ENCODE results near the gene PPIF.
A peak's percentile ranks its signal among the peaks of the same experiment; 100 is the strongest.

PPIF gene

GRCh38 chr10:79387466-79387973 is 40.3 kb downstream of the PPIF start:
- no peak for DNase-seq (ENCODE audit: low read depth)

- DNase-seq (ENCODE audit: low read depth) = no peak
Observed at GRCh38 chr10:79387974-79388850, 40.9 kb downstream of the PPIF start.

- no peak for DNase-seq (ENCODE audit: low read depth)
Observed at GRCh38 chr10:79390057-79390456, 42.8 kb downstream of the PPIF start.

DNA sequence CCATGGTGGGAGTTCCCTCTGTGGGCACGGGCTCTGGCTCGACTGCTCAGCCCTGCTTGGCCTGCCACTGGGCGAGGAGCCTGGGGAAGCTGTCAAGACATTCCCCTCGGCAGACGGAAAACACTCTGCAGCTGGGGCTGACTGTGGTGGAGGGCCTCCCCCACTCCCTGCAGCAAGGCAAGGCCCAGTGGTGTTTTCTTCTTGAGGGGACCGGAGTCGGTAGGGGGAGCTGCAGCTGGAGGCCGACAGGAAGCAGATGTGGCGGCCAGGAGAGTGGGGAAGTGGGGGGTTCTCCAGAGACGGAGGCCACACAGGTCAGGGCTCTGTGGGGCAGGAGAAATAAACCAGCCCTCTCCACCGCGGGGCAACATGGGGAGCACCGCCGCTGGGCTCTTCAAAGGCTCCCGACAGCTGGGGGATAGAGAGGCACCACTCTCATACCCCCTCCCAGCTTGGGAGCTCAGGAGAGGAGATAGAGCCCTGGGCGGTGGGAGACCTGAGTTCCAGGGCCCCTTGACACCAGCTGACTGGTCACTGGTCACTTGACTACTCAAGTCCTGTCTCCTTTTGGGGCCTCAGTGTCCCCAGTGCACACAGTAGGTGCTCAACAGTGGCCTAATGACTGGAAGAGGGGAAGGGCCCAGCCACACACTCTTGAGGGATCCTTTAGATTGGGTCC is 43.4 kb downstream of the PPIF start:
- no peak for DNase-seq (ENCODE audit: low read depth)

DNA sequence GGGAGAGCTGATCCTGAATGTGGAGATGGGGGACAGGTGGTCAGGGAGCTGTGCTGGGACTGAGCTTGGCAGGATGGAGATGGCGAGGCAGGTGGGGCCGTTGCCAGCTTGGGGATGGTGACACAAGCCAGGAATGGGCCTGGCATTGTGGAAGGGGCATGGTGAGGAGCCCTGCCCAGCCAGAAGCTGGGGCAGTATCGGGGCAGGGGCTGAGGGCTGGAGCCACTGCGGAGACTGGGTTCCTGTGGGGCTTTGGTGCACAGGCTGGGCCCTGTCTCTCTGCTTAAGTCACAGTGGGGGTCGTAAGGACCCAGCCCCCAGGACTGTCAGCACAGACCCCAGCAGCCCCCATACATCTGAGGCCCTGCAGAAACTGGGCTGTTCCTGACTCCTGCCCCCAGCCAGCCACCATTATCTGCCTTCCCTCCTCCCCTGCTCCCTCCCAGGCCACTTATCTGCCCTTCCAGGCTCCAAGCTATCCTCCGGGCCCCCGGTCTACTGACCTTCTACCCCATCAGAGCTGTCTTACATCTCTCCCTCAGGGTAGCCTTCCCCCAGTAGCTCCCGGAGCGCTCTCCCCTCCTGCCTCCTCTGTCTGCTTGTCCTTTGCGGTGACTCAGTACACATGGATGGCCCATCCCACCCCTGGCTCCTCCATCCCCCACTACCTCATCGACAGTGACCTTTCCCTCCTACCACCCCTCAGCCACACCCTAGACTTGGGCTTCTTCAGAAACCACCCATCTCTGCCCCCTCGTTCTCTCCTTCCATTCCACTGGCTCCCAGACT is 44.2 kb downstream of the PPIF start:
- DNase-seq (ENCODE audit: low read depth) = no peak

GRCh38 chr10:79392020-79392398 is 44.7 kb downstream of the PPIF start:
- no peak for DNase-seq (ENCODE audit: low read depth)

GRCh38 chr10:79392506-79393176 is 45.4 kb downstream of the PPIF start:
- no peak for DNase-seq (ENCODE audit: low read depth)

DNA sequence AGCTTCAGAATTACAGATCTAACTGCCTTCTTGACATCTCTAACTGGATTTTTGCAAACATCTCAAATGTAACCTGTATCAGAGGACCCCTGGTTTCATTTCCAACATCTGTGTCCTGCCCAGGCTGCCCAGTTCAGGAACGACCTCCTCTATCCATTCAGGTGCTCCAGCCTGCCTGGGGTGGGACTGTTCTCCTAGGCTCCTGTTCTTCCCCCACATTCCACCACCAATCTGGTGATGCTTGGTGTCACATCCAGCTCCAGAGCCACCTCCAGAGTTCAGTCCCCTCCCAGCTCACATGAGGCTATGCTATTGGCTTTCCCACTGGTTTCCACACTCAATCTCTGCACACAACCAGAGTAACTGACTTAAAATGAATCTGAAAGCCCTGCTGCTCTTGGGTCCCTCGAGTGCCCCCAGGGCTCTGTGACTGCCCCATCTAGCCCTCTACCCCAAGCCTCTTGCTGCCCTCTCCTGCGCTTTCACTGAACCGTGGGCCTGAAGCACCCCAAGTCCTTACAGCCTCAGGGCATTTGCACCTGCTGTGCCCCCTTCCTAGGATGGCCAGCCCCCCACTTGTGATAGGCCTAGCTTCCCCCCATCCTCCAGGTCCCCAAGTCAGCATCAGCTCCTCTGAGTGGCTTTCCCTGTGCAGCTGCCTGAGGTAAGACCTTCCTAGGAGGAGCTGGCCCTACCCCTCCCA is 46.1 kb downstream of the PPIF start:
- DNase-seq (ENCODE audit: low read depth) = no peak

GRCh38 chr10:79393924-79394610 is 46.8 kb downstream of the PPIF start:
- no peak for DNase-seq (ENCODE audit: low read depth)

GRCh38 chr10:79394664-79395063 is 47.4 kb downstream of the PPIF start:
- DNase-seq (ENCODE audit: low read depth) = no peak

- DNase-seq (ENCODE audit: low read depth) = no peak
Observed at GRCh38 chr10:79396520-79396919, 49.3 kb downstream of the PPIF start.

GRCh38 chr10:79397051-79397450 is 49.8 kb downstream of the PPIF start:
- no peak for DNase-seq (ENCODE audit: low read depth)

- no peak for DNase-seq (ENCODE audit: low read depth)
Observed at GRCh38 chr10:79397575-79398303, 50.5 kb downstream of the PPIF start.

DNA sequence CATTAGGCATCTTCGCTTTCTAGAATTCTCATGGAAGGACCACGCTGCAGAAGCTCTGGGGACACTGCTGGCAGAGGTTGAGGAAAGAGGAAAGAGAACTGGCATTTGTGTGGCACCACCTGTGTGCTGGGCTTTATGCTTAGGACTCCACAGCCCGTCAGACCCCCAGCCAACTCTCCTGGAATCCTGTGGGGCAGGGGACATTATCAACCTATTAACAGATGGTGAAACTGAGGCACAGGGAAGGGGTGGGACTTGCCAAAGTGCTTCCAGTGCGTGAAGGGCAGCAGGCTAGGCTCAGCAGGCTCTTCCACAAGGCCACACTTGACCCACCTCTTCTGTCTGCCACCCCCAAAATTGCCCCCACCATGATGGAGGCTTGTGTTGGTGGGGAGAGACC is 51.4 kb downstream of the PPIF start:
- DNase-seq (ENCODE audit: low read depth) = no peak

DNA sequence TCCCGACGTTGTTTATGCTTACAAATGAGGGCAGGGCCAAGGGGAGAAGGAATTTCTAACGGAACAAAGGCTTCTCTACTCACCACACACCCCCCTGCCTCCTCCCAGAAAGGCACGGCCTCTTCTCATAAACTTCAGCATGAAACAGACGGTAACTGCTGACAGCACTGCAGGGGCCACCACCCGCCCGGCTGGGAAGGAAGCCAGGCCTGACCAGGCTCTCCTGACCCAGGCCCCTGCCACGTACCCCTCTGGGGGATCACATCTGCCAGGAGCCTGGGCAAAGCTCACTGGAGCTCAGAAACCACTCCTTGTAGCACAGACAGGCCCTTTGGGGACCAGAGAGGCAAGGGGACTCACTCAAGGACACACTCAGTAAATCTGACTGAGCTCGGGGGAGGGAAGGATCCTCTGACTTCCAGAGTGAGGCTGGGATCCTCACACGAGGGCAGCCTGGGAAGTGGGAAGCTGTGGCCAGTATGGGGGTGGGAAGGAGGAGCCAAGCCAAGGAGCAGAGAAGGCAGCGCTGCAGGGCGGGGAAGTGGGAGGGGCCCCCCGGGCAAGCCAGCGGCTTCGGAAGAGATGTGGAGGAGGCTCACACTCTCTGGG is 52.1 kb downstream of the PPIF start:
- no peak for DNase-seq (ENCODE audit: low read depth)

DNA sequence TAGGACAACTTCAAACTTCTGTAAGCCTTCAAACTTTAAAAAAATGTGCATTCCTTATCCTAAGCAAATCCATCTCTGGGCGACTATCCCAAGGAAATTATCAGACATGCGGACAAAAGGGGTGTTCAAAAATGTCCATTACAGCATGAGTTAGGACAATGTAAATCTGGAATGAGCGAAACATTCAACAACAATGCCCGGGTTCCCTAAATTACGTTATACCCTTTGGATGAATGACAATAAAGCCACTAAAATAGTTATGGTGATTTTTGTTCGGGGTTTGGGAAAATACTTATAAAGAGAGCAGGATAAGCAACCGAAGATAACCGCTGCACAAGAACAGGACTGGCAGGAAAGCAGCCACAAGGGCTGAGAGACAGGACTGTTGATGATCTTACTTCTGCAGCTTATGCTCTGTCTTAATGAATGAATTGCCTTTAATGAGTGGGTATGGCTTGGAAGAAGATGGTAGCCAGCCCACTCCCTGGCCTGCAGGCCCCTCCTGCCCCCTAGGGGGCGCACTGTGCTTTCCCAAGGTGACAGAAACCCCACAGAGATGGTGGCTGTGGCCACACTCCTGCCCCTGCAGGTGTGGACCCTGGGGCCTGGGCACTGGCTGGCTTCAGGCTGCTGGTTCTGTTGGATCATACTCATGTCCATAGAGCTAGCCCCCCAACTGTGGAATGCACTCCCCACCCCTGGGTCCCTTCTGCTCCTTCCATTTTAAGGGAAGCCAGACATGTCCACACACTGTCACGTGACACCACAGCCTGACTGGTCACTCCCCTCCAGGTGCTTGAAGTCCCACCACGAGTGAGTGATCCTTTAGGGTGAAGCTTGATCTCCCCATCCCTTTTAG is 53.1 kb downstream of the PPIF start:
- peak; percentile 56 for DNase-seq (ENCODE audit: low read depth)

- no peak for DNase-seq (ENCODE audit: low read depth)
Observed at GRCh38 chr10:79401015-79401921, 54.0 kb downstream of the PPIF start.

DNA sequence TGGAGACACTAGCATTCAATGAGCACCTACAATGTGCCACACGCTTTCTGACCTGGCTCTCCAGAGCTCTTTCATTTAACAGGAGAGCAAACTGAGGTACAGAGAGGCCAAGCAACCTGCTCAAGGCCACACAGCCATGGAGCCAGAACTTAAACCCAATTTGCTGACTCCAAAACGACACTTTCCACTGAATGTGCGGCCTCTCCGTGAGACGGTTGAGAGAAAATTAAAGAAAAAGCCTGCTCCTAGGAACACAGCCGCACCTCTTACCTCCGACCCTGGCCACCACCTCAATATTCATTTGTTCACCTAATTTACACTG is 55.3 kb downstream of the PPIF start:
- DNase-seq (ENCODE audit: low read depth) = no peak

All from activated T-cell treated with anti-CD3 and anti-CD28 coated beads for 48 hours (primary cell).